HL-60 (cell line): ENCODE results near the gene MEA1.

Experiments
- CTCF ChIP-seq: IDR thresholded peaks from one replicate; pipeline ENCODE4 v1.5.1; 2011; ENCODE audit warnings: low read length, control low read depth, inconsistent platforms; ENCODE audit not compliant: insufficient read depth
- GABPA ChIP-seq: IDR thresholded peaks from 2 replicates; pipeline ENCODE4 v1.6.1; 2012; ENCODE audit warnings: low read depth
- POLR2AphosphoS5 ChIP-seq: IDR thresholded peaks from 2 replicates; pipeline ENCODE4 v1.6.1; 2012; ENCODE audit warnings: low read depth
- REST ChIP-seq: IDR thresholded peaks from 2 replicates; pipeline ENCODE4 v1.6.1; 2012; ENCODE audit warnings: low read depth; ENCODE audit not compliant: insufficient replicate concordance
- SPI1 ChIP-seq: IDR thresholded peaks from 2 replicates; pipeline ENCODE4 v1.6.1; 2012; ENCODE audit warnings: low read depth, mild to moderate bottlenecking, borderline replicate concordance

- TF ChIP-seq CTCF (no peak), POLR2AphosphoS5 (no peak), REST (no peak), GABPA (no peak), SPI1 (no peak)
Measured at GRCh38 chr6:43061861-43062260, 48.1 kb upstream of the MEA1 start.
